Neural cell (in vitro differentiated cells): ENCODE results near the gene HELZ.

ENCODE experiments used
- CTCF ChIP-seq: fragments of 450-650 bp; IDR thresholded peaks from 2 replicates; pipeline ENCODE4 v1.5.1; 2014; ENCODE audit warnings: antibody characterized with exemption, mild to moderate bottlenecking, moderate library complexity; ENCODE audit not compliant: poor library complexity, severe bottlenecking
- EP300 ChIP-seq: fragments of 450-650 bp; conservative IDR thresholded peaks from 2 replicates; pipeline ENCODE4 v1.6.1; 2014; ENCODE audit warnings: antibody characterized with exemption, mild to moderate bottlenecking, moderate library complexity; ENCODE audit not compliant: poor library complexity, severe bottlenecking
- EZH2 ChIP-seq: fragments of 200-600, 300-800 bp; shearing (Covaris generic), sonication (generic); IDR thresholded peaks from 2 replicates; pipeline ENCODE4 v1.6.1; 2014; ENCODE audit warnings: antibody characterized with exemption, low read length, borderline replicate concordance, mild to moderate bottlenecking; ENCODE audit not compliant: insufficient read depth, poor library complexity, severe bottlenecking
- MXI1 ChIP-seq: fragments of 450-650 bp; conservative IDR thresholded peaks from 2 replicates; pipeline ENCODE4 v1.6.1; 2014; ENCODE audit warnings: antibody characterized with exemption, mild to moderate bottlenecking; ENCODE audit not compliant: poor library complexity, severe bottlenecking
- POLR2AphosphoS5 ChIP-seq: IDR thresholded peaks from 2 replicates; pipeline ENCODE4 v1.6.1; 2012
- RAD21 ChIP-seq: fragments of 450-650 bp; conservative IDR thresholded peaks from 2 replicates; pipeline ENCODE4 v1.6.1; 2014; ENCODE audit warnings: antibody characterized with exemption, mild to moderate bottlenecking, moderate library complexity
- SMC3 ChIP-seq: fragments of 450-650 bp; conservative IDR thresholded peaks from 2 replicates; pipeline ENCODE4 v1.6.1; 2014; ENCODE audit warnings: antibody characterized with exemption, mild to moderate bottlenecking, moderate library complexity; ENCODE audit not compliant: poor library complexity
- TAF1 ChIP-seq: IDR thresholded peaks from 2 replicates; pipeline ENCODE4 v1.6.1; 2012; ENCODE audit warnings: low read depth

- TF ChIP-seq EP300 (no peak), CTCF (no peak), EZH2 (no peak), RAD21 (no peak), MXI1 (no peak), POLR2AphosphoS5 (no peak), SMC3 (no peak), TAF1 (no peak)
Measured at GRCh38 chr17:67093348-67093747, 151.6 kb downstream of the HELZ start.
